ENCODE data around the gene SDHC. TPM values are rescaled to one million over a fixed set of nuclear protein-coding genes. Genes with fewer than 3 reads are reported as not detected.
"Not testable (repeated sequence)": the region's sequence is repeated elsewhere in the genome, so short reads cannot be mapped to it uniquely, and the experiment has no call there.

SDHC gene
- total and polyA plus RNA-seq, 2 experiments from 2014 or later, result 84.4 to 107 TPM

GRCh38 chr1:161391136-161391535, 77.0 kb downstream of the SDHC start:
- H3K4me1 Mint-ChIP-seq; H3K36me3 Mint-ChIP-seq (ENCODE audit: low read depth): not testable (repeated sequence)

GRCh38 chr1:161391611-161392010, 77.4 kb downstream of the SDHC start:
- Mint-ChIP-seq H3K4me3 (no peak overlapping the region), H3K27ac (no peak overlapping the region), H3K36me3 (ENCODE audit: low read depth) (peaks cover 3% of the 10 kb centered on the region; the same call in 1 of the 3 replicates), H3K4me1 (peaks cover 7% of the 10 kb centered on the region; the same call in 2 of the 3 replicates), H3K9me3 (no peaks in the 10 kb centered on the region), H3K27me3 (ENCODE audit: insufficient read depth, low read depth, poor library complexity) (peaks cover 11% of the 10 kb centered on the region)
- ATAC-seq (no peak), DNase-seq (ENCODE audit: low spot score) (no peak)
- Histone ChIP-seq H3K9me2 (ENCODE audit: insufficient read depth) (no peaks in the 10 kb centered on the region), H3K27ac (ENCODE audit: low read depth) (no peak overlapping the region), H4K20me1 (replicated peaks; ENCODE audit: insufficient read depth) (no peaks in the 10 kb centered on the region), H3K4me1 (ENCODE audit: insufficient read depth) (no peaks in the 10 kb centered on the region), H3F3A (replicated peaks; ENCODE audit: low read depth) (0 out of 2 replicates have a peak, but pooled peaks cover 4% of the 10 kb centered on the region), H3K36me3 (ENCODE audit: insufficient read depth) (no peaks in the 10 kb centered on the region), H2AFZ (no peak overlapping the region), H3K4me3 (no peak overlapping the region), H3K27me3 (ENCODE audit: insufficient read depth) (0 out of 2 replicates have a peak, but pooled peaks cover 8% of the 10 kb centered on the region), H3K4me2 (no peak overlapping the region), H3K79me2 (replicated peaks; ENCODE audit: insufficient read depth) (no peaks in the 10 kb centered on the region)
- TF ChIP-seq ZNF331 (CRISPR knock-in tag; IDR thresholded peaks at IDR 0.05; ENCODE audit: low read depth) (no peak), CREB1 (CRISPR knock-in tag; IDR thresholded peaks at IDR 0.05; ENCODE audit: low read depth) (no peak), JUNB (IDR thresholded peaks at IDR 0.05; ENCODE audit: unreplicated experiment) (no peak), ZNF114 (CRISPR knock-in tag; IDR thresholded peaks at IDR 0.05) (no peak), ZNF462 (CRISPR knock-in tag; IDR thresholded peaks at IDR 0.05) (no peak)
- TF ChIP-seq, protein P1, sequence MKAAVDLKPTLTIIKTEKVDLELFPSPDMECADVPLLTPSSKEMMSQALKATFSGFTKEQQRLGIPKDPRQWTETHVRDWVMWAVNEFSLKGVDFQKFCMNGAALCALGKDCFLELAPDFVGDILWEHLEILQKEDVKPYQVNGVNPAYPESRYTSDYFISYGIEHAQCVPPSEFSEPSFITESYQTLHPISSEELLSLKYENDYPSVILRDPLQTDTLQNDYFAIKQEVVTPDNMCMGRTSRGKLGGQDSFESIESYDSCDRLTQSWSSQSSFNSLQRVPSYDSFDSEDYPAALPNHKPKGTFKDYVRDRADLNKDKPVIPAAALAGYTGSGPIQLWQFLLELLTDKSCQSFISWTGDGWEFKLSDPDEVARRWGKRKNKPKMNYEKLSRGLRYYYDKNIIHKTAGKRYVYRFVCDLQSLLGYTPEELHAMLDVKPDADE (IDR thresholded peaks at IDR 0.05), result no peak

More at GRCh38 chr1:161391136-161391535, 77.0 kb downstream of the SDHC start:
- H3K27ac ChIP-seq (ENCODE audit: low read depth); H4K20me1 ChIP-seq (replicated peaks; ENCODE audit: insufficient read depth); H2AFZ ChIP-seq; ATAC-seq; H3K79me2 ChIP-seq (replicated peaks; ENCODE audit: insufficient read depth); H3K27me3 ChIP-seq (ENCODE audit: insufficient read depth); H3K36me3 ChIP-seq (ENCODE audit: insufficient read depth); H3K4me1 ChIP-seq (ENCODE audit: insufficient read depth); H3K9me2 ChIP-seq (ENCODE audit: insufficient read depth); H3F3A ChIP-seq (replicated peaks; ENCODE audit: low read depth); H3K9me3 Mint-ChIP-seq; DNase-seq (ENCODE audit: low spot score); H3K27ac Mint-ChIP-seq: not testable (repeated sequence)
- Histone ChIP-seq H3K4me2 (peak overlapping the region; percentile 95; the same call in 1 of the 2 replicates), H3K4me3 (peak overlapping the region; percentile 89; the same call in 1 of the 2 replicates)
- H3K4me3 Mint-ChIP-seq, result peak overlapping the region; percentile 93
- peaks cover 11% of the 10 kb centered on the region for H3K27me3 Mint-ChIP-seq (ENCODE audit: insufficient read depth, low read depth, poor library complexity)

All from GM23338 (cell line).